Dendritic cell treated with granulocyte-macrophage colony-stimulating factor and Interleukin-4, amounts not matched to agents 40 ng/mL and 50 ng/mL, for 4 days (primary cell): ENCODE measurements around the gene LIPC.

Experiments
- H3K27ac Mint-ChIP-seq: one replicate; pipeline ENCODE4 v1.8.0; 2022; ENCODE audit warnings: mild to moderate bottlenecking, mixed read lengths
- H3K27me3 Mint-ChIP-seq: one replicate; pipeline ENCODE4 v1.8.0; 2022; ENCODE audit warnings: mild to moderate bottlenecking, mixed read lengths
- H3K36me3 Mint-ChIP-seq: one replicate; pipeline ENCODE4 v1.8.0; 2022; ENCODE audit warnings: low read depth, mixed read lengths
- H3K4me1 Mint-ChIP-seq: one replicate; pipeline ENCODE4 v1.8.0; 2022; ENCODE audit warnings: low read depth, mixed read lengths
- H3K4me3 Mint-ChIP-seq: one replicate; pipeline ENCODE4 v1.8.0; 2022; ENCODE audit warnings: mild to moderate bottlenecking, moderate library complexity, mixed read lengths
- H3K9me3 Mint-ChIP-seq: one replicate; pipeline ENCODE4 v1.8.0; 2022; ENCODE audit warnings: mixed read lengths
- intact Hi-C: fragments of 100-400 bp; cut with micrococcal nuclease; formaldehyde crosslinking; loops from one replicate; pipeline ENCODE4 v1.15.0; 2022

The LIPC gene

DNA sequence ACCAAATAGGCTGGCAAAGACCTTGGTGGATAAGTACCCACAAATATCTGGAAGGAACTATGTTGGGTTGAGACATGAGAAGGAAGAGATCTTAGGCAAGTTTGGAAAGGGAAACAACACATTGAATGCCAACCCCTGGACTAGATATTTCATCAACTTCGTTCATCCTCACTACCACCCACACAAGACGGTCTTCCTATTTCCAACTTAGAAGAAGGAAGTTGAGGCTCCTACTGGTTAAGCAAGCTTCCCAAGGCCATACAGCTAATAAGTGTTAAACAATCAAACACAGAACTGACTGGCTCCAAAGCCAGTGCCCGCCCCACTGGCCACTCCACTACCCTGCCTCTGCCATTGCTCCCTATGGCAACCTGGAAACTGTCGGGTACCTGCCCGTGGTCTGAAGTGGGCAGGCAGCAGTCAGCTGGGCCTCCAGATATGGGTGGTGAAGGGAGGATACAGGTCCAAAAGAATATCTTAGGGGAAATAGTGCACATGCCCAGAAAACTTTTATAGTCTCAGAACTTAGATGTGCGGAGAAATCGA is 94.9 kb downstream of the LIPC start:
- Mint-ChIP-seq H3K27ac (peak overlapping the region; percentile 72), H3K4me3 (no peak overlapping the region), H3K27me3 (no peaks in the 10 kb centered on the region), H3K9me3 (no peaks in the 10 kb centered on the region), H3K4me1 (peaks cover 65% of the 10 kb centered on the region), H3K36me3 (no peaks in the 10 kb centered on the region)
- intact Hi-C loops, result loop anchor here (10.0 kb wide), 1 partner anchor 58 kb away; no protein-coding TSS in a partner anchor

GRCh38 chr15:58527573-58528187 is 95.9 kb downstream of the LIPC start:
- intact Hi-C loops, result loop anchor here (10.0 kb wide), 1 partner anchor 57 kb away; no protein-coding TSS in a partner anchor

GRCh38 chr15:58528188-58528870 is 96.5 kb downstream of the LIPC start:
- H3K9me3 Mint-ChIP-seq, result no peaks in the 10 kb centered on the region
- peaks cover 50% of the 10 kb centered on the region for H3K4me1 Mint-ChIP-seq
- no peak overlapping the region for H3K27ac Mint-ChIP-seq

More at GRCh38 chr15:58527573-58528187, 95.9 kb downstream of the LIPC start:
- H3K36me3 Mint-ChIP-seq, result no peaks in the 10 kb centered on the region
- H3K27ac Mint-ChIP-seq, result no peak overlapping the region
- no peak overlapping the region for H3K4me3 Mint-ChIP-seq
- no peaks in the 10 kb centered on the region for H3K9me3 Mint-ChIP-seq
- peaks cover 57% of the 10 kb centered on the region for H3K4me1 Mint-ChIP-seq
- no peaks in the 10 kb centered on the region for H3K27me3 Mint-ChIP-seq

DNA sequence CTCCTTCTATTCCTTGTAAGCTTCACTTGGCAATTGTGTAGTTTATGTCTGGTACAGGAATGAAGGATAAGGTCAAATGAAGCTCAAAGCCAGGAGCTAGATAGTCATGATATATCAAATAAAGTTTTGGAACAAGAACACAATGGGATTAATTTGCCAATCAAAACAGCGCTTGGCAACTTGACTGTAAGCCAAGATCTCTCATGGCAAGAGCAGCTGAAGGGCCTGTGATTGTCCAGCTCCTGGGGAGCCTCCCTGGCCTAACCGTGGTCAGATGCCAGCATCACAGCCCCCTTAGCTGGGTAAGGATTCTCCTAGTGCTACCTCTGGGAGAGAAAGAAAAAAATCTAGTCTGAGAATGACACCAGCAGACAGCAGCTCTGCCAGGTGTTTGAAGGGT is 97.2 kb downstream of the LIPC start:
- intact Hi-C loops, result loop anchor here (10.0 kb wide), 1 partner anchor 56 kb away; no protein-coding TSS in a partner anchor

More at GRCh38 chr15:58528188-58528870, 96.5 kb downstream of the LIPC start:
- no peak overlapping the region for H3K4me3 Mint-ChIP-seq
- no peaks in the 10 kb centered on the region for H3K36me3 Mint-ChIP-seq
- intact Hi-C loops, result loop anchor here (10.0 kb wide), 1 partner anchor 56 kb away; no protein-coding TSS in a partner anchor
- no peaks in the 10 kb centered on the region for H3K27me3 Mint-ChIP-seq

DNA sequence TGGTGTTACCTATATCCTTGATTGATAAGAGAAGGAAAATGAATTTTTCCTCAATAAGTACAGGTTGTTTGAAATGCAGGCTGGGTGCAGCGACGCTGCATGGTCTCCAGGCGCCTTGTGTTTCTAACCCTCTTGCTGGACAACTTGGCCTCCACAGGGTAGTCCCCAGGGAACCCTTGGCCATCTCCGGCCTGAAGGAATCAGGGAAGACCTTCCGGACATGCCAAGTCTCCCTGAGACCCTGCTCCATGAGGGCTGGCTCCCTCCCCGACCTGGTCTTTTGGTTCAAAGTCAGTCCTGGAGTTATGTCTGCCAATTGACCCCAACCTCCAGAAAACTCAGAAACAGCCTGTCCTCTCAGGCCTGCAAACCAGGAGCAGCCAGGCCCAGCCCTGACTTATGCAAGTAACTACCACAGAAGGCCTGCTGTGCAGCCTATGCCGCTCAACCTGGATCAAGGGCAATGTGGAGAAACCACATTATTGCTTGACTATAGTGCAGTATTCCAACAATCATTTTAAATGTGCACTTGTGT is 98.3 kb downstream of the LIPC start:
- intact Hi-C loops, result no loop called here
- no peak overlapping the region for H3K4me3 Mint-ChIP-seq
- H3K27ac Mint-ChIP-seq, result no peak overlapping the region
- H3K9me3 Mint-ChIP-seq, result no peaks in the 10 kb centered on the region
- H3K36me3 Mint-ChIP-seq, result no peaks in the 10 kb centered on the region
- no peaks in the 10 kb centered on the region for H3K27me3 Mint-ChIP-seq
- H3K4me1 Mint-ChIP-seq, result peaks cover 33% of the 10 kb centered on the region

More for the DNA sequence above, 97.2 kb downstream of the LIPC start:
- no peaks in the 10 kb centered on the region for H3K9me3 Mint-ChIP-seq
- H3K27me3 Mint-ChIP-seq, result no peaks in the 10 kb centered on the region
- no peak overlapping the region for H3K27ac Mint-ChIP-seq
- H3K4me3 Mint-ChIP-seq, result no peak overlapping the region
- peaks cover 44% of the 10 kb centered on the region for H3K4me1 Mint-ChIP-seq
- no peaks in the 10 kb centered on the region for H3K36me3 Mint-ChIP-seq

GRCh38 chr15:58532126-58532525 is 100.3 kb downstream of the LIPC start:
- Mint-ChIP-seq H3K27me3 (peaks cover 3% of the 10 kb centered on the region), H3K36me3 (no peaks in the 10 kb centered on the region), H3K4me3 (no peak overlapping the region), H3K9me3 (no peaks in the 10 kb centered on the region), H3K27ac (no peak overlapping the region), H3K4me1 (peaks cover 13% of the 10 kb centered on the region)
- intact Hi-C loops, result no loop called here

DNA sequence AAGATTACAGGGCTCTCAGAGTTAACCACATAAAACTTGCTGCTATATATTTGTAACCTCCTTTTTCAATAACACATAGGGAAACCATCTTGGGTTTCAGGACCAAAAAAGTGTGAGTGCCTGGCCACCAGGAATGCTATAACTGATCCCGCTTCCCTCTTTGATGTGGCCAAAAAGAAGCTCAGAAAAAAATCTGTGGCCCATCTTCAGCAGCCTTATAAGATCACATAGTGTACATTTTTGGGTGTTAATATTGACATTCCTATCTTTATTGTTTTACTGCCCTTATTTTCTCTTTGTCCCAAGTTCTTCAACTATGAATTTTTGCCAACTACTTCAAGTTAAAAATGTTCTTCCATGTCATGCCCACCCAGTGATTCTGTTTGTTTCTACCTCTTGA is 102.8 kb downstream of the LIPC start:
- H3K4me3 Mint-ChIP-seq, result no peak overlapping the region

DNA sequence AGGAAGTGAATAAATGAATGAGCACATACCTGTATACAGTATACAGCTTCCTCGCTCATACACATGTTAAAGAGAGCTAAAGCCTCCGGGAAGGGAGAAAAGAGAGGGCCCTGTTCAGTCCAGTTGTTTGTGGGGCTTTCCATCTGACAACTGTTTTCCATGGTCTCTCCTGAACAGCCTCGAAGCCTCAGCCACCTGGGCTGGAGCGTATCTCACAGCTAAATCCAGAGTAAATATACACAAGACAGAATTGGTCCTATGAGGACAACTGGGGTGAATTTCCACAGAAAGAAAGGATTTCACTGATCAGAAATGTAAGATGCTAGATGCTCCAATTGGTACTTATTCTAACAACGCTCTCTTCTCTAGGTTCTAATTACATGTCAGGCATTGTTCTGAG is 103.5 kb downstream of the LIPC start:
- Mint-ChIP-seq H3K27ac (no peak overlapping the region), H3K4me3 (no peak overlapping the region), H3K9me3 (no peaks in the 10 kb centered on the region), H3K4me1 (peaks cover 8% of the 10 kb centered on the region), H3K27me3 (peaks cover 3% of the 10 kb centered on the region), H3K36me3 (no peaks in the 10 kb centered on the region)
- intact Hi-C loops, result no loop called here

More for the DNA sequence above, 102.8 kb downstream of the LIPC start:
- H3K27me3 Mint-ChIP-seq, result peaks cover 3% of the 10 kb centered on the region
- no peak overlapping the region for H3K27ac Mint-ChIP-seq
- intact Hi-C loops, result no loop called here
- peaks cover 8% of the 10 kb centered on the region for H3K4me1 Mint-ChIP-seq
- no peaks in the 10 kb centered on the region for H3K36me3 Mint-ChIP-seq
- H3K9me3 Mint-ChIP-seq, result no peaks in the 10 kb centered on the region

DNA sequence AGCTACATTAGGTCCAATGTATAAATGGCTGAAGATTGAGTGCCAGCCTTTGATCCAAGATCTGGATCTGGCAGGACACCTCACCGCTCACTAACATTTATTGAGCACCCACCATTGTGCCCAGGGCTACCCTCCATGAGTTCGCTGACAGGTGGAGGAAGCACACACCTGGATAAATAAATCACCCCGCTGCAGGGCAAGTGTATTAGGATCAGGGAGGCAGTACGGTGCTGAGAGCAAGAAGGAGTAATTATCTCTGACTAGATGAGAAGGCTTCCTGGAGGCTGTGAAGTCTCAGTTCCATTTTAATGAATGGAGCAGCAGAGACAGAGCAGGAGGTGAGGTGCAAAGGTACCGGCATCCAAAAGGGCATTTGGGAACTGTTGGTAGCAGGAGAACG is 104.1 kb downstream of the LIPC start:
- no peak overlapping the region for H3K27ac Mint-ChIP-seq
- peaks cover 8% of the 10 kb centered on the region for H3K4me1 Mint-ChIP-seq
- intact Hi-C loops, result no loop called here
- H3K36me3 Mint-ChIP-seq, result no peaks in the 10 kb centered on the region
- peaks cover 6% of the 10 kb centered on the region for H3K27me3 Mint-ChIP-seq
- no peaks in the 10 kb centered on the region for H3K9me3 Mint-ChIP-seq
- no peak overlapping the region for H3K4me3 Mint-ChIP-seq

GRCh38 chr15:58536414-58536813 is 104.6 kb downstream of the LIPC start:
- no peak overlapping the region for H3K27ac Mint-ChIP-seq
- H3K4me3 Mint-ChIP-seq, result no peak overlapping the region
- intact Hi-C loops, result no loop called here
- H3K4me1 Mint-ChIP-seq, result peaks cover 4% of the 10 kb centered on the region
- no peaks in the 10 kb centered on the region for H3K36me3 Mint-ChIP-seq
- no peaks in the 10 kb centered on the region for H3K9me3 Mint-ChIP-seq
- H3K27me3 Mint-ChIP-seq, result peaks cover 6% of the 10 kb centered on the region

- Mint-ChIP-seq H3K36me3 (no peaks in the 10 kb centered on the region), H3K27ac (no peak overlapping the region), H3K9me3 (no peaks in the 10 kb centered on the region), H3K4me3 (no peak overlapping the region), H3K4me1 (no peaks in the 10 kb centered on the region), H3K27me3 (peaks cover 8% of the 10 kb centered on the region)
- intact Hi-C loops, result no loop called here
Measured at GRCh38 chr15:58537033-58537432, 105.2 kb downstream of the LIPC start.

- H3K27me3 Mint-ChIP-seq, result peaks cover 10% of the 10 kb centered on the region
- intact Hi-C loops, result no loop called here
- no peak overlapping the region for H3K4me3 Mint-ChIP-seq
- H3K9me3 Mint-ChIP-seq, result no peaks in the 10 kb centered on the region
- H3K36me3 Mint-ChIP-seq, result no peaks in the 10 kb centered on the region
- no peaks in the 10 kb centered on the region for H3K4me1 Mint-ChIP-seq
- no peak overlapping the region for H3K27ac Mint-ChIP-seq
Measured at GRCh38 chr15:58538225-58538727, 106.5 kb downstream of the LIPC start.

GRCh38 chr15:58538901-58539300 is 107.1 kb downstream of the LIPC start:
- H3K36me3 Mint-ChIP-seq, result no peaks in the 10 kb centered on the region
- H3K27me3 Mint-ChIP-seq, result peaks cover 10% of the 10 kb centered on the region
- intact Hi-C loops, result no loop called here
- no peak overlapping the region for H3K27ac Mint-ChIP-seq
- no peak overlapping the region for H3K4me3 Mint-ChIP-seq
- H3K4me1 Mint-ChIP-seq, result no peaks in the 10 kb centered on the region
- no peaks in the 10 kb centered on the region for H3K9me3 Mint-ChIP-seq

- no peak overlapping the region for H3K4me3 Mint-ChIP-seq
- no peaks in the 10 kb centered on the region for H3K36me3 Mint-ChIP-seq
- no peaks in the 10 kb centered on the region for H3K9me3 Mint-ChIP-seq
- intact Hi-C loops, result no loop called here
- no peak overlapping the region for H3K27ac Mint-ChIP-seq
- no peaks in the 10 kb centered on the region for H3K4me1 Mint-ChIP-seq
- peaks cover 10% of the 10 kb centered on the region for H3K27me3 Mint-ChIP-seq
Measured at GRCh38 chr15:58539548-58539947, 107.8 kb downstream of the LIPC start.
